Activated naive CD4-positive, alpha-beta T cell treated with anti-CD3 and anti-CD28 coated beads, Interleukin-2, amount 50 U/mL, for 16 hours (primary cell): ENCODE results near the gene LZTR1.

Source experiments
- DNase-seq: peaks from one replicate; pipeline ENCODE4 v3.0.0-alpha.2; 2020

The LZTR1 gene

DNA sequence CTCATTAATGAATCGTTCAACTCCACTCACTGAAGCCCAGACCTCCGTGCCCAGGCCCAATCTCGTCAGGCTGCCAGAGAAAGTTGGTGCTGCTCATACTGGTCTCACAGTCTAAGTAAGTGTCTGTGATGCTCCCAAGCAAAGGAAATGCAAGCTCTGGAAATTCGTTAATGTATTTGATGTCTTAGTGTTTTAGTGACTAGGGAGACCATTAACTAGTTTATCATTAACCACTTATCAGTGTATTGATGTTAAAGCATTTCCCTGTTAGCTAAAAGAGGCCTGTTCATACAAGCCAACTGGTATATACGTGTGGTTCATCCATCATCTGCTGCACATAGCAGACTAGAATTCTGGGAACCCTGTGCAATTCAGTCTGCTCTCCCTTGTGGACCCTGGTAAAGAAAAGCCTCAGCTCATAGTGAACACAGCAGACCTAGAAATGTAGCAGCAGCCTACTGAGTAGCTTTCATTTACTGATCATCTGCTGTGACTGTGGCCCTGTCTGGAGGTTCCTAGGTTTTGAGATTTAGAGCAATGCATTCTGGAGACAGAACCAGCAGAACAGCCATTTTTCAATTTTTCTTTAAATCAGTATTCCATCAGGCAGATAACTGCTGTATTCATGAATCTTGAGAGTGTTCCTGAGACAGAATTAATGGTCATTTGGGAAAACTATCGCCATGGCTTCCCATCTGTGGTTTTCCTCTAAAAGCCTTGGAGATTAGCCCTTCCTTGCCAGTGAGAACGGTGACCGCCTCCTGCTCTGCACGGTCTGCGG lies 30.8 kb upstream of the LZTR1 start:
- no peak for DNase-seq

DNA sequence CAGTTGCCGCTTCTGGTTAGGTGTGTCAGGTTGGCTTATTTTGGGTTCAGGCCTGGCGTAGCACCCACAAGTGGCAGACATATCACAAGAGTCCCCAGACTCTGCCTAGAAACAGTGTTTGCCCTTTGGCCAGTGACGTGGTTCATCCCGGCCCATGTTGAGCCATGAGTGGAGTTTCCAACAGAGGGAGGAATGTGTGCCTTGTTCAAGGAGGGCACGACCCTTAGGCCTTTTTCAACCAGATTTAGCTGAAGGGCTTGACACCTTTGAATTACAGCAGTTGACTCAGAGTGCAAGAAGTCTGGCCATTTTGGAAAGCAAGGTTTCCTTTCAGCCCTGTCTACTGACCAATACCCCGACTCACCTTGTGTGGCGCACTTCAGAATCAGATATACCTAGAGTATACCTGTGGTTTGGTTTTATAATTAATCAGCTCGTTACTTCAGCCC lies 30.1 kb upstream of the LZTR1 start:
- no peak for DNase-seq

DNA sequence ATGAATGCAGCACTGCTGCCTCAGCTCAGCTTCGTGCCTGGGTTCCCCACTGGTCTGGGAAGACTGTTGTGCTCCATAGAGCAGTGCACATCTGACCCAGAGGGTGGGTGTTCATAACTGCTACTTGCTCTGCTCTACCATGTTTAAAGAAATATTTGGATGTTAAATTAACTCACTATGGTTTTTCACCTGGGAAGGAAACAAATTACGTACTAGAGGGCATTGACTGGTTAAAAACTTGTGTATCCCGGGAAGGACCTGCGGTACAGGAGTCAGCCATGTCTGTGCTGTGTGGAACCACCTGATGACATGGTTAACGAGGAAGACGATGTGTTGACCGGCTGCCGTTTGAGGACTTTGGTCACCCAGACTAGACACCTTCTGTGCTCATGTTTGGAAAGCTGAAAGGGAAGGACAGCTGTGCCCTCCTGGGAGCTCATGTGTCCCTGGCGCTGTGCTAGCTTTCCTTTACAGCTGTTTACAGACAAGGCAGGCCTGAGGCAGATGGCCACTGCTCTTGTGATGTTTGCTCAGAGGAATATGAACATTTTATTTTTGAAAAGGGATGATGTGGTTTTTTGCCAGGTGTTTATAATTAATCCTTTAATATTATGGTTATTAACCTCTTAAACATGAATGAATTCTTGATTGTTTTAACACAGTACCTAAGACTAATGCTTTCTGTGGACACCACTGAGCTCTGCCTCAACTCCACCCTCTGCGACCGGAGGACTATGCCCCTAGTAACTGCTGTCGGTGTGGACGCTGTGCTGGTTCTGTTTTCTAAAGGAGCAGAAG lies 29.4 kb upstream of the LZTR1 start:
- no peak for DNase-seq

DNA sequence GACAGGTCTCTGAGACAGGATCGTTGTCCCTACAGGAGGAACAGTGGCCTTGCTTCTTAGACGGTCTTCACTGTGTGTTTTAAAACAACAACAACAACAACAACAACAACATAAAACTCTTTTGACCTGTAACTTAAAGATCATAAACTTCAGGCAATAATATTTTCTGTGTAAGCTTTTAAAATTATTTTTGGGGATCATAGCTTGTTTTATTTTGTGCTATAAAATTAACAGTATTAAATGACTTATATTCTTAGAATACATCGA lies 28.8 kb upstream of the LZTR1 start:
- DNase-seq, result no peak

DNA sequence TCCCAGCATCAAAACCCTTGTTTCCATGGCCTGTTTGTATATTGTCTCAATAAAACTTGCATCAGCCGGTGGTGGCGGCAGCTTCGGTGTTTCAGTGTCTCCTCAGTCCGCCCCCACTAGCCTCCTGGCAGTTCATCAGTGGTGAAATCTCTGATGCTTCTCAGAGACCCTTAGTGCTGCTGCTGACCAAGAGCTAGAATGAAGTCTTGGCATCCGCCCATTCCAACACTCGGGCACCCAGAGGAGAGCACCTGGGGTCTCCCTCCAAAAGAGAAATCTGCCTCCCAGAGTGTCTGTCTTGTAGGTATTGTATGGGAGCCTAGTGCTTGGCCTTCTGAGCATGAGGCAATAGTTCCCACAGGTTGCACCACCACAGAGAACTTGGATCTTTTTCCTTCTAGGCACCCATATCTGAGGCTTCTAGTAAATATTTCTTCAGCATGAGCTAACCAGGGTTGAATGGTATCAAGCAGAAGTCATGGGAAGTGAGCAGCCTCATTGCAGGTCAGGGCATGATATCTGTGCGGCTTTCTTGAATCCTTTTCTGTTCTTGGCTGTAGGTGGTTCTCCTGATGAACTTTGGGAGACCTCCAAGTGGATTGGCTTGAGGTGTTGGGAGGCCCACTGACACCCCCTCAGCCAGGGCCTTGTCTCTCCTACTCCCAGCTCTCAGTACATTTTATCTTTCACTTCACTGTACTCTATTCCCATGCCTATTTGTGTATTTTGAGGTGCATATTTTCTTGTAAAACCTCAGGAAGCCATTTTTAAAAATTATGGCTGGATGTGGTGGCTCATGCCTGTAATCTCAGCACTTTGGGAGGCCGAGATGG lies 28.2 kb upstream of the LZTR1 start:
- DNase-seq, result no peak

DNA sequence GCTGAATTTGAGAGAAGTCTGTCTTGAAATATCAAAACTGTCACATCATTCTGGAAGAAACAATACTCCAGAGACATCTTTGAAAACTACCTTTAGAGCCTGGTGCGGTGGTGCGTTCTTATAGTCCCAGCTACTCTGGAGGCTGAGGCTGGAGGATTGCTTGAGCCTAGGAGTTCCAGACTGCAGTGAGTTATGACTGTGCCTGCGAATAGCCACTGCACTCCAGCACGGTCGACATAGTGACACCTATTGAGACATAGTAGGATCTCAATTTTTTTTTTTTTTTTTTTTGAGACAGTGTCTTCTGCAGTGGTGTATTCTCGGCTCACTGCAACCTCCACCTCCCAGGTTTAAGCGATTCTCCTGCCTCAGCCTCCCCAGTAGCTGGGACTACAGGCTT lies 26.5 kb upstream of the LZTR1 start:
- DNase-seq, result no peak

DNA sequence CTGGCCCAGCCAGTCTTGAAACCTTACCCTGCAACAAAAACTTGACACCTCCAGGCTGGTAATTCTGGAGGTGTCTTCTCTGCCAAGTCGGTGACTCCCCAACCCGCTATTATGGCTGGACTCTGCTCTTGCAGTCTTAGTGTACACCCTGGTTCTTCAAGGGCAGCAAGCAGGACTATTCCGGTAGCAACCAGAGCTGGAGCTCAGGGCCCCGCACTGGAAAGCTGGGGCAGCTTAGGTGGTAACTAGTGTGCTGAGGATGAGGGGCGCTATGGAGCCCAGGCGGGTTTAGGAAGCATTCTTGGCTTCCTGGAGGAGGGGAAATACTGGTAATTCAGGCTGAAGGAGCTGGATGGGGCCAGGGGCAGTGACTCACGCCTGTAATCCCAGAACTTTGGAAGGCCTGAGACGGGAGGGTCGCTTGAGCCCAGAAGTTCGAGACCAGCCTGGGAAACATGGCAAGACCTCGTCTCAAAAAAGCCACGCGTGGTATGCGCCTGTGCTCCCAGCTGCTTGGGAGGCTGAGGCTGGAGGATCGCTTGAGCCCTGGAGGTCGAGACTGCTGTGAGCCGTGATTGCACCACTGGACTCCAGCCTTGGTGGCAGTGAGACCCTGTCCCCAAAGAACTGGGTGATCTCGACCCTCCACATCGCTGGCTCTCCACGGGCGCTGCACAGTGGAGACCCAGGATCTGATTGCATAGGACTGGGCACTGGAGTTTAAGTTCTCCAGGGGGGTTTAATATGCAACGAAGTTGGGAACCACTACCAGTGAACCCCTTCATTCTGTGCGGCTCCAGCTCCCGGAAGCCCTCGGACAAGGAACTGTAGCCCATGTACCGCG lies 25.6 kb upstream of the LZTR1 start:
- DNase-seq, result no peak

DNA sequence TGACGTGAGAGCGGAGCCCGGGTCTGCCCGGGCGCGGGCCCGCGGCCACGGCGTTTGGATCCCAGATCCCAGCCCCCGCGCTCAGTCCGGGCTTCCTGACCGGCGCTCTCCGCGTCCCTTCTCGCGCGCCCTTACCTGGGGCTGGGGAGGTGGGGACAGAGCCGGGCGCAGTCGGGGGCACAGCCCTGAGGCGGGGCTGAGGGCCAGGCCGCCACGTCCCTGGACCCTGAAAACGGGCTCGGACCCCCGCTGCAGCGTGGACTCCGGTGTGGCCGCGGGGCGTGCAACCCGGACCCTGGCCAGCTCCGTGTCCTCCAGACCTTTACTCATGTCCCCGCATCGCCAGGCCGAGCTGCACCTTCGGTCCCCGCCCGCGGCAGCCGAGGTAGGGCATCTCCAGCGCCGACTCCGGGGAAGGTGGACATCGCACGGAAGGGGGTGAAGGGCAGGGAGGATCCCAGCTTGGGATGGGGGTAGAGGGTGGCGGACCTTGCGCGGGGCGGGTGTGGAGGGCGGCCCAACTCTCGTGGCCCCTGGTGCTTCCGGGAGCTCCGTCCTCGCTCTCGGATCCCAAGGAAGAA lies 24.9 kb upstream of the LZTR1 start:
- no peak for DNase-seq

DNA sequence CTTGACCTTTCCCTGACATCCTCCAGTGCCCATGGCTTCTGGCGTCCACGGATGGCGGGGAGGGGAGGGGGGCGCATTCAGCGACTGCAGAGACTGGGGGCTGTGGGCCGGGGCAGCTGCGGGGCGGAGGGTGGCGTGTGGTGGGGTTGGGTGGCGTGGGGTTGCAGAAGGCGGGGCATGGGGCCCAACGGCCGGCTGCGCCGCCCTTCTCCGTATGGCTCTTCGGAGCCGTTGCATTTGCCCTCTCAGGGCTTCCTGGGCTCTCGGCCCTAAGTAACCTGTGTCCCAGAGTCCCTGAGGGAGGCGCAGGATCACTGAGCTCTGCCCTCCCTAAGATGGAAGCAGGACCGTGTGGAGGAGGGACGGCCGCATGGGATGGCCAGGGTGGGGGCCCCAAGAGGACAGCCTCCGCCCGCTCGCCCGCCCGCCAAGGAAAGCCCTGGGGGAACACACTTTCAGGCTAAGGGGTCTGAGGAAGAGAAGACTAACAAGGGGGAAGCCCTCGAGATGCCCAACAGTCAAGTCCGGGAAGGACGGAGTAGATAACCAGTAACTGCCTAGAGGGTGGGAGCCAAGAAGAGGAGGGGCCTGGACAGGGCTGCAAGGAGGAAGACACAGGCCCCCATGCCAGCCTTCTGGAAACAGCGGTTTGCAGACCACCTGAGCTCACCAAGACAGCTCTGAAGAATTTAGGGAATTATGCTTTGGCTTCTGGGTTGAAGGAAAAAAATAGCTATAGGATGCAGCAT lies 24.2 kb upstream of the LZTR1 start:
- DNase-seq, result no peak

DNA sequence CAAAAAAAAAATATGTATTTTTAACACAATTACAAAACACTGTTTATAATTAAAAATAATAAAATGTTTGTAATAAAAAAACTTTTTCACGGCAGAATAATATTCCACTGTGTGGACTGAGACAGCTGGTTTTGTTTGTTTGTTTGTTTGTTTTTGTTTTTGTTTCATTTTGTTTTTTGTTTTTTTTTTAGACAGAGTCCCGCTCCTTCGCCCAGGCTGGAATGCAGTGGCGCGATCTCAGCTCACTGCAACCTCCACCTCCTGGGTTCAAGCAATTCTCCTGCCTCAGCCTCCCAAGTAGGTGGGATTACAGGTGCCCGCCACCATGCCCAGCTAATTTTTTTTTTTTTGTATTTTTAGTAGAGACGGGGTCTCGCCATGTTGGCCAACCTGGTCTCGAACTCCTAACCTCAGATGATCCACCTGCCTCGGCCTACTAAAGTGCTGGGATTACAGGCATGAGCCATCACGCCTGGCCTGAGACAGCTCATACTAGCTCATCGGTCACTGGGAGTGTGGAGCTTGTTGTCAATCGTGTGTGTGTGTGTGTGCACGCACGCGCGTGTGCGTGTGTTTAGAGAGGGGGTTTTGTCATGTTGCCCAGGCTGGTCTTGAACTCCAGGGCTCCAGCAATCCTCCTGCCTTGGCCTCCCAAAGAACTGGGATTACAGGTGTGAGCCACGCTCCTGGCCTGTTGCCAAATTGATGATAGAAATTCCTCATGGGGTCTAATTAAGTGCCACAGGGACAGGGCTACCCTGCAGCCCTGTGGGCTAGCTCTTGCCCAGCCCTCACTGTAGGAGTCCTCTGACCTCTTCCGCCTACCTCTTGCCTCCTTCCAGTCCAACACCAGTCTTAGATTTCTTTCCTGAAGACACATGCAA lies 22.3 kb upstream of the LZTR1 start:
- DNase-seq, result no peak

DNA sequence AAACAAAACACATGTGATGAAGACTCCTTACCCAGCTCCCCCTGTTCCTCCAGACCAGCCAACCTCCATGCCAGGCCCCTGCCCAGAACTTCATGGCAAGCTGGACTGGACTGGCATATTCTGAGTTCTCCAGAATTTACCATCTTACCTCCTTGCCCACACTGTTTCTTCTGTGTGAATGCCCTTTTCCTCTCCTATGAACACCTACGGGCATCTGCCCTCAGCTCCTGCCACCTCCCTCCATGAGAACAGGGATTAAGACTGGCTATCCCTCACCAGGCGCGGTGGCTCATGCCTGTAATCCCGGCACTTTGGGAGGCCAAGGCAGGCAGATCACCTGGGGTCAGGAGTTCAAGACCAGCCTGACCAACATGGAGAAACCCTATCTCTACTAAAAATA lies 21.5 kb upstream of the LZTR1 start:
- DNase-seq, result no peak

DNA sequence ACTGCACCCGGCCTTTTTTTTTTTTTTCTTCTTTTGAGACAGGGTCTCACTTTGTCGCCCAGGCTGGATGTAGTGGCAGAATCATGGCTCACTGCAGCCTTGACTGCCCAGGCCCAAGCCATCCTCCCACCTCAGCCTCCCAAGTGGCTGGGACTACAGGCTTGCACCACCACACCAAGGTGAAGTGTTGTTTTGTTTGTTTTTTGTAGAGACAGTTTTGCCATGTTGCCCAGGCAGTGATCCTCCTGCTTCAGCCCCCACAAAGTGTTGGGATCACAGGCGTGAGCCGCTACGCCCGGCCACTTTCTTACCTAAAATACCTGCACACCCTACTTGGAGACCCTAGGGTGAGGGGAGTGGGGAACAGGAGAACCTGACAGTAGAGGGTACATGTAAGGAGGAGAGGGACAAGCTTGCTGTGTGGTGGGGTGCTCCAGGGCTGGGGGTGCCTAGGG lies 19.6 kb upstream of the LZTR1 start:
- no peak for DNase-seq

DNA sequence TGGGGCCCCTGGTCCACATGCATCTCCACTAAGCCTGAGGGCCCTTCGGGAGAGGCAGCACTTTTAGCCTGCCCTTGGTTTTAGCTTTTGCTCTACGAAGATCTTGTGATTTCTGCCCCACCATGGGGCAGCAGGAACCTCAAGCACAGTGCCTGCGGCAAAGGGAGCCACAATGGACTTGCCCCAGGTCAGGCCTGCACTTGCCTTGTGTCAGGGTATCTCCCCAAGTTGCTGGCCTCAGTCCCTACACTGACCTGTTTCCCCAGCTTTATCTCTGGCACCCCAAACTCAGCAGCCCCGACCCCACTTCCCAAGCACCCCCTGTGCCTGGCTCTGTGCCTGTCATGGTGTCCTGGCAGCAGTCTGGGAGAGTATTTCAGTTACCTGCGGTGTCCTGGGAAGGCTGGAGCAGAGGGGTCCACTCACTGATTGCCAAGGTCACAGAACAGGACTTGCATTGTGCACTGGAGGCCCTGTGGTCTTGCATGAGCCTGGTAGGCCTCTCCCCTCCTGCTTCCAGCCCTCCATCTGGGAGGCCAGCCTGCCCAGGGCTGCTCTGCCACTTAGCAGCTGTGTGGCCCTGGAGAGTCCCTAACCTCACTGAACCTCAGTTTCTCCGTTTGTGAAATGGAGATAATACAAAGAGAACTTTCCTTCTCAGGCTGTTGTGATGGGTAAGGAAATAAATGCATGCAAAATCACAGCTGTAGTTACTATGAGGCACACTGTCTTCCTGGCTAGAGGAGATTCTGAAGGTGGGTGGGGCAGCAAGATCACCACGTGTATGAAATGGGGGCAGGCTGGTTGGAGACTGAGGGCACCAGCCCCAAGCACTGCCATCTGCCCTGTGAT lies 18.7 kb upstream of the LZTR1 start:
- no peak for DNase-seq

DNA sequence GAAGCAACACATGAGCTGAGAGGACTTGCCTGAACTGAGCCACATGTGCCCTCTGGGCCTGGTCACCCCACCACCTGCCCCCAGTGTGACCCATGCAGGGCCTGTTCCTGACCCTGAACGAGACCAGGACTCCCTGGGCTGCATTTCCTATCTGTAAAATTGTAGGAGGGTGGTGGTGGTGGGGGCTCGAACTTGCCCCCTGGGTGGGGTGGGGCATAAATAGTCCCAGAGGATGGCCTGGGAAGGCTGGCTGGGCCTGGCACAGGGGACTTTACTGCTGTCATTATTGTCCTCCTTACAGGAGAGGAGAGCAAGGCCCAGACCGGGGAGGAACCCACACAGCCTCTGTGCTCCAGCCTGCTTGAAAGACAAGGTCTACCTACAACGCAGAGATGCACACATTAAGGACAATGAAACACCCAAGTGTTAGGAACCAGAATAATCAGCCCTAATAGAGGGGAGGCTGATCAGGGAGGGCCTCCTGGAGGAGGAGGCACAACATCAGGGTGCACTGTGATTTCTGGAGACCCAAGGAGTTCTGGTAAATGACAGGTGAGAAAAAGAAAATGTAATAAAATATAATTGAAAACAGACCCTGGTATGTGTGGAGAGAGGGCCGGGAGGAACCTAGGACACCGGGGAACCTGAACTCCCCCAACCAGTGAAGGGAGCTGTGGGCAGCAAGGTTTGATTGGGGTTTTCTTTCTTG lies 17.9 kb upstream of the LZTR1 start:
- no peak for DNase-seq

DNA sequence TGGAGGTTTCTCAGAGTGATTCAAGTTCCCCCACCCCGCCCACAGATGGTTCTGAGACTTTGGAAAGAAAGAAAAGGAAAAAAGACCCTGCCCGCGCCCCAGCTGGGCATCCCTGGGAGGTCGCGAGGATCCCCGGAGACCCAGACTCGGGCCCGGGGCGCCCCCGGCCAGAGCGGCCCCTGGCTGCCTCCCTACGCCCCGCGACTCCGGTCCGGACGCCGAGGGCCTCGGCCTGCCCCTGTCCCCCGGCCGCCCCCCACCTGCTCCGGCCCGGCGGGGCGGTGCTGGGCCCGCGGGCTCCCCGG lies 17.3 kb upstream of the LZTR1 start:
- DNase-seq, result no peak

DNA sequence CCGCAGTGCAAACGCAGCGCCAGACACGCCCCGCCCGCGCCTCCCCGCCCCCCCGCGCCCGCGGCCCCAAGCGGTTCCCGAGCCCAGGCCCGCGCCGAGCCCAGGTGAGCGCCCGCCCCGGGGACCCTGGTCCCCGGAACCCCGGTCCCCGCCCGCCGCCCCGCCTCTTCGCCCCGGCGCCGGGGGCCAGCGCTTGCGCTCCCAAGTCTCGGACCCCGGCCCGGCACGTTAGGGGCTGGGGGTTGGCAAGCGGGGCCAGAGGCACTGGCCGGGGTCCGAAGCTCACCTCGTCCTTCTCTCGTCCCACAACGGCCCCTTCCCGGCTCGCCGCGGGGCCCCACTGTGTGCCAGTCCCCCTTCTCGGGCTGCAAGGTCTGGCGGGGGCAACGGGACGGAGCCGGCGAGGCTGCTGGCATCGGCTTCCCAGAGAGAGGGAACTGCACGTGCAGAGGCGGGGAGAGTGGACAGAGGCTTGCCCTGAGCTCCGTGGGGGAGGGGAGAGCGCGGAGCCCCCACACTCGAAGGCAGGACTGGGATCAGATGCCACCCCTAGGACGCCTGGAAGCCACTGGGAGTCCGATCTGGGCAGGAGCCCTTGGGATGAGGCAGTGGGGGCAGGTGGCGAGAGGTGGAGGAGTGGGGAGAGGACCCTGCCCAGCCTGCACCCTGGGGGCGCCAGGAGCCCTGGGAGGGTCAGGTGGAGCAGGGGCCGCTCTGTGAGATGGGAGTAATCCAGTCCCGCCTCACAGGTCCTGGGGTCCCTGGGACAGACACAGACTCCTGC lies 16.8 kb upstream of the LZTR1 start:
- DNase-seq, result no peak

DNA sequence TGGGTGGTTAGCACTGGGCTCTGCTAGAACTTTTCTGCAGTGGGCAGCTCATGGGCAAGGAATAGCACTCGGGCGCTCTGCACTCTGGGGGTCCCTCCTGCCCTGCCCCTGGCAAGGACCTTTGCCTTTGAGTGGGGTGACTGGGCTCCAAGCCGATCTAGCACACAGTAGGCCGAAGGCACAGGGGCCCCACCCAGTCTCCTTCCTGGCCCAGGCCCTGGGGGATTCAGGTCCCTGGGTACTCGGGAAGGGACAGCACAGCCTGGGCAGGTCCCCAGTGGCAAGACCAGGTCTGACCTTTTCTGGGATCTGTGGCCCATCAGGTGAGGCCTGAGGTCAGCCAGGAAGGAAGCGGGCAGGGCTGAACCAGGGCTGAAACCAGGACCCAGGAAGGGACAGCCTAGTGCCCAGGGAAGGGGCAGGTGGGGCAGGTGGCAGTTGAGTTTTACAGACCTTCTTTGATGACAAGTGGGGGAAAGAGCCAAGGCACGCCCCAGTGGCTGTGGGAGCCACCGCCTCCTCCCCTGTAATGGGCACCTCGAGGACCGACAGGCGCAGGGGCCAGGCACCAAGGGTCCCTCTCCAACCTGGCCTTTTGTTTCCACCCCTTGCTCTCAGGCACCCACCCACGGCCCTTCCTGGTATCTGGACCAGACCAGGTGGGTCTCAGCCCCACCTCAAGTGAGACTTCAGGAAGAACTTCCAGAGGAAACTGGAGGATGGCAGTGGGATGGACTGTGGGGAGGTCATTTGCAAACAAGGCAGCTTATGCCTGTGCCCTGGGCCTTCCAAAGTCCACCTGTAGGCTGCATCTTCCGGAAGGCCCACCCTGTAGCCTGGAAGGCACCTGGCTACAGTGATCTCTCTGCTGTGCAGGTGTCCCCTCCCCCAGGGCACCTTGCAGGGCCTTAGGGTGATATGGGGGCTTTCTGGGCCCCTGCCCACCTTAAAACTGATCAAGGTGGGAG lies 15.9 kb upstream of the LZTR1 start:
- DNase-seq, result no peak
